ENCODE results near the gene PVALB. TPM values are rescaled to one million over a fixed set of nuclear protein-coding genes. Genes with fewer than 3 reads are reported as not detected.
A peak's percentile ranks its signal among the peaks of the same experiment; 100 is the strongest.

Gene PVALB
- total and polyA plus RNA-seq, 10 of the 15 experiments (the other 5 are each of a cell fraction or from before 2014, with no cell fraction given): not detected

- TF ChIP-seq PBX3 (IDR thresholded peaks at IDR 0.05; ENCODE audit: insufficient replicate concordance, low read depth, low read length): no peak
- no peak for TF ChIP-seq POU2F2 (IDR thresholded peaks at IDR 0.05; ENCODE audit: borderline replicate concordance, low read depth, low read length)
- peak; percentile 42; the same call in 1 of the 2 replicates for TF ChIP-seq ZBTB40 (IDR thresholded peaks at IDR 0.05; ENCODE audit: borderline replicate concordance)
- peak; percentile 97 for TF ChIP-seq SMARCA5 (IDR thresholded peaks at IDR 0.05)
- no peak for TF ChIP-seq USF1 (IDR thresholded peaks at IDR 0.05; ENCODE audit: borderline replicate concordance, extremely low read length, insufficient read depth, low read depth, low read length)
- TF ChIP-seq TBL1XR1 (IDR thresholded peaks at IDR 0.05; ENCODE audit: low read depth, low read length): no peak
- no peak for TF ChIP-seq HSF1 (IDR thresholded peaks at IDR 0.05; ENCODE audit: low read depth, low read length)
- TF ChIP-seq CBX5 (IDR thresholded peaks at IDR 0.05; ENCODE audit: low read depth): no peak
- no peak for TF ChIP-seq BRCA1 (IDR thresholded peaks at IDR 0.05; ENCODE audit: low read depth, low read length)
- TF ChIP-seq SPI1 (IDR thresholded peaks at IDR 0.05; ENCODE audit: borderline replicate concordance, insufficient read depth, low read depth, low read length): no peak
- no peak for TF ChIP-seq TARDBP (IDR thresholded peaks at IDR 0.05; ENCODE audit: borderline replicate concordance)
- TF ChIP-seq MTA2 (IDR thresholded peaks at IDR 0.05; ENCODE audit: low read depth): no peak
- TF ChIP-seq NKRF (conservative IDR thresholded peaks at IDR 0.05): no peak; the same call in 1 of the 2 replicates
- 0 out of 2 replicates have a peak, but pooled peaks have one; percentile 16 for TF ChIP-seq PKNOX1 (IDR thresholded peaks at IDR 0.05)
- peak; percentile 69 for TF ChIP-seq ZNF217 (IDR thresholded peaks at IDR 0.05)
- TF ChIP-seq RCOR1 (conservative IDR thresholded peaks at IDR 0.05; ENCODE audit: low read depth, low read length): 0 out of 2 replicates have a peak, but pooled peaks have one; percentile 2
- TF ChIP-seq RB1 (IDR thresholded peaks at IDR 0.05; ENCODE audit: borderline replicate concordance): no peak
These were observed 43.6 kb upstream of the PVALB start (continued) for GRCh38 chr22:36860438-36860820.

Measured in GM12878 (cell line).